Hepatocyte (in vitro differentiated cells): ENCODE results near the gene FRRS1.

Source experiments
- EZH2 ChIP-seq: fragments of 200-600 bp; sonication (generic); IDR thresholded peaks from 2 replicates; pipeline ENCODE4 v1.6.1; 2016; ENCODE audit warnings: antibody characterized with exemption, mild to moderate bottlenecking, borderline replicate concordance
- TF ChIP-seq, protein P1 (sequence below): fragments of 200-600 bp; sonication (generic); IDR thresholded peaks from 2 replicates; pipeline ENCODE4 v1.5.1; 2016; ENCODE audit warnings: antibody characterized with exemption, mild to moderate bottlenecking; ENCODE audit not compliant: poor library complexity

DNA sequence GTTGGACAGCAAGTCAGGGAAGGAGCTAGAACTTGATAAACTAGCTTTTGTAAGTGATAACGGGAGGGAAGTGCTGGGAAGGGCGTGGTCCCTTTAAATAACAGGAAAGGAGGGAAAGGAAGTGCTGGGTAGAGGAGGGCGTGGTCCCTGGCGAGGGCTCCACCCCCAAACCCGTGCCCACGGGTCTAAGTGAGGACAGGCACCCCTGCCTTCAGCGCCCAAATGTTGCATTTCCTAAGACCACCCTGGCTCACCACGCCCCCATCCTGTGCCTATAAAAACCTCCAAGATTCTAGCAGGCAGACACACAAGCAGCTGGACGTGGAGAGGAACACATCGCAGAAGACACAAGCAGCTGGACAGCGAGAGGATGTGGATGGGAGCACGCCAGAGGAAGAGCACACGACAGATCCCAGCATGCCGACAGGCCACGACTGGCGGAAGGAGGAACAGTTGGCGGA lies 62.0 kb downstream of the FRRS1 start:
- TF ChIP-seq, protein P1, sequence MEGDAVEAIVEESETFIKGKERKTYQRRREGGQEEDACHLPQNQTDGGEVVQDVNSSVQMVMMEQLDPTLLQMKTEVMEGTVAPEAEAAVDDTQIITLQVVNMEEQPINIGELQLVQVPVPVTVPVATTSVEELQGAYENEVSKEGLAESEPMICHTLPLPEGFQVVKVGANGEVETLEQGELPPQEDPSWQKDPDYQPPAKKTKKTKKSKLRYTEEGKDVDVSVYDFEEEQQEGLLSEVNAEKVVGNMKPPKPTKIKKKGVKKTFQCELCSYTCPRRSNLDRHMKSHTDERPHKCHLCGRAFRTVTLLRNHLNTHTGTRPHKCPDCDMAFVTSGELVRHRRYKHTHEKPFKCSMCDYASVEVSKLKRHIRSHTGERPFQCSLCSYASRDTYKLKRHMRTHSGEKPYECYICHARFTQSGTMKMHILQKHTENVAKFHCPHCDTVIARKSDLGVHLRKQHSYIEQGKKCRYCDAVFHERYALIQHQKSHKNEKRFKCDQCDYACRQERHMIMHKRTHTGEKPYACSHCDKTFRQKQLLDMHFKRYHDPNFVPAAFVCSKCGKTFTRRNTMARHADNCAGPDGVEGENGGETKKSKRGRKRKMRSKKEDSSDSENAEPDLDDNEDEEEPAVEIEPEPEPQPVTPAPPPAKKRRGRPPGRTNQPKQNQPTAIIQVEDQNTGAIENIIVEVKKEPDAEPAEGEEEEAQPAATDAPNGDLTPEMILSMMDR, result no peak
- TF ChIP-seq EZH2, result no peak
